Measurements from ENCODE around the gene TPST2.

TPST2 gene

GRCh38 chr22:26579331-26579886, 10.5 kb downstream of the TPST2 start:
- peak; percentile 23 for DNase-seq

GRCh38 chr22:26577081-26577480, 12.9 kb downstream of the TPST2 start:
- no peak for DNase-seq

DNA sequence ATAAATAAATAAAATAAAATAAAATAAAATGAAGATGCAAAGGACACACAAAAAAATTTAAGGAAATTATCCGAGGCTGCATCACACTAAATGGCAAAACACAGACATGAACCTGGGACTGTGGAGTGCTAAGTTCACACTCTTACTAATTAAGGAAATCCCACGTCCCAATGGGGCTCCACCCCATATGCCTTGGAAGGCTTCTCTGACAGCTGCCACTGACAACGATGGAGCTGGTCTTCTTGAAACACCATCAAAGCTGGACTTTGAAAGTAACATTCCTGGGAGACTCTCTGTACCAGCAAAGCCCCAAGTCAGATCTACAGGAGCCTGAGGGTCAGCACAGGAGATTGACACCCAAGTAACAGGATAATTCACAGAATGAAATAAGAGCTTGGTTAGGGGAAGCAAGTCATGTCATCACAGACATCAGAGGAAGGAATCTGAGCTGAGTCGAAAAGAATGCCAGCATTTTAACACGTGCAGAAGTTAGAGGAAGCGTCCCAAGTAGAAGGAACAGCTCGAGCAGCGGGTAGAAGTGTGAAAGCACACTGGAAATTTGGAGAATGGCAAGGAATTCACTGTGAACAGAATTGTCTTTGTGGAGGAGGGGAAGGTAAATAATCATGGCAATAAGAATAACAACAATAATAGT, 13.8 kb downstream of the TPST2 start:
- peak; percentile 63 for DNase-seq

DNA sequence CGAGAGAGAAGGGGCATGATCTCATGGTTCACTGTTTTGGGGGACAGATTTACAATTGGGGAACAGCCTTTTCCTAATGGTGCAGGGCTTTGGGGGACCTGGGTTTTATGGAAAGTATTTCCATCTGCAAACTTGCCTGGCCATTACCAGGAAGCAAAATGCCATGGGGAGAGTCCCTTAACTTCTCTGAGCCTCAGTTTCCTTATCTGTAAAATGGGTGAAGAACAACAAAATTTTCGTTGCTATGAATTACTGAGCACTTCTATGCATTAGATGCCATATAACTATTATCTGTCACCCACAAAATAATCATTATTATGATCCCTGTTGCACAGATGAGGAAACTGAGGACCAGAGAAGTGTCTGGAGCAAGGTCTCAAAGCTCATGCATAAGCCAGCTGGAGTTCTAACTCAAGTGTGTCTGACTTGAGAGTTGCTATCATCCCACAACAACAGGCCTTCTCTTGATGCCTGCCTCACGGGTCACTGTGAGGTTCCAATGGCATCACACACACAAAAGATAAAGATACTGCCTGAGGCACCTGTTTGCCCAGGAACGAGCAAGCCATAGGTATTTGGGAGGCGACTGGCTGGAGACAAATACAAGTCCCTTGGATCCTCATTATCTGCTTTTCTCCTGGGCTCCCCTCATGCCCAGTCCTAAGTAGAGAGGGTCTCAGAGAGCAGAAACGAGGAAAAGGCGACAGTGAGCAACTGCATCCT, 15.8 kb downstream of the TPST2 start:
- DNase-seq, result no peak

- DNase-seq, result peak; percentile 89
These were observed 16.8 kb downstream of the TPST2 start for GRCh38 chr22:26573026-26573662.

DNA sequence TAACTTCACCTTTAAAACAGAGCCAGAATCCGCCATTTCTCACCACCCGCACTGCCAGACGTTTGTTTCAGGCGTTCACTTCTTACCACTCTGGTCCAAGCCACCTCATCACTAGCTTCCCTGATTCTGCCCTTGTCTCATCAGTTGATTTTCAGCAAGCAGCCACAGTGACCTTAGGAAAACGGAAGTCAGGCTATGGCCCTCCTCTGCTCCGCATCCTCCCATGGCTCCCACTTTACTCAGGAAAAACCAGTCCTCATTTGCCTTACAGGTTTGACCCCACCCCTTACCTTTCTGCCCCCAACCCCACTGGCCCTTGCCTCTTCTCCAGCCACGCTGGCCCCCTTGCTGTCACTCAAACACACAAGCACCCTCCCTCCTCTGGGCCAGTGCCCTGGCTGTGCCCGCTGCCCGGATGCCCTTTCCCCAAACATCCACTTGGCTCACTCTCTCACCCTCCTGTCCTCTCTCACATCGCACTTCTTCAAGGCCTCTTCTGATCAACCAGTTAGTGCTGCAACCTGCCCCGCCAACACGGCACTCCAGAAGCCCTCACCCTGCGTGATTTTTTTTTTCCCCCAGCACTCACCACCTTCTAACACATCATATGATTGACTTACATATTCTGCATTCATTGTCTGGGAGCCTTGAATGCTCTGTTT, 18.9 kb downstream of the TPST2 start:
- DNase-seq, result no peak

GRCh38 chr22:26570115-26570514, 19.8 kb downstream of the TPST2 start:
- DNase-seq, result no peak

DNA sequence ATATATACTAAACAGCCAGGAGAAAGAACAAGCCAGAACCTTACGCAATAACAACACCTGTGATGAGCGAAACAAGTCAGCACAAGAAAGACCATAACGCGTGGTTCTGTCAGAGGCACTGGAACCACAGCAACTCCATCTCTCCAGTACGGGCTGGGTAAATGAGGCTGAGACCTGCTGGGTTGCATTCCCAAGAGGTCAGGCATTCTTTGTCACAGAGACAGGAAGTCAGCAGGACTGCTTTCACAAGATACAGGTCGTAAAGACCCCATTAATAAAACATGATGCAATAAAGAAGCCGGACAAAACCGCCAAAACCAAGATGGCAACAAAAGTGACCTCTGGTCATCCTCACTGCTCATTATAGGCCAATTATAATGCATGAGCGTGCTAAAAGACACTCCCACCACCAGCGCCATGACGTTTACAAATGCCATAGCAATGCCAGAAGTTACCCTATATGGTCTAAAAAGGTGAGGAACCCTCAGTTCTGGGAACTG, 21.7 kb downstream of the TPST2 start:
- DNase-seq, result no peak

DNA sequence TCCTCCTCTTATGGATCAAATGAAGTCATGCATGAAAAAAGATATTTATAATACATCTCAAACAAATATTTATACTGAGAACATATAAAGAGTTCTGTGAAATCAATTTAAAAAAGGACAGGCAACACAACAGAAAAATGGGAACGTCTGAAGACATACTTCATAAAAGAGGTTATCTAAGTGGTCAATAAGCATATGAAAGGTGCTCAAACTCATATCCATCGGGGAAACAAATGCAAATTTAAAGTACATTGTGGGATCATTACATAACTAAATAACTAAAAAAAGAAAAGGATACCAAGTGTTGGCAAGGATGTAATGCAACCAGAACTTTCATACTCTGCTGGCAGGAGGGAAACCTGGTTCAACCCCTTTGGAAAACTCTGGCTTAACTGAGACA, 22.3 kb downstream of the TPST2 start:
- DNase-seq, result no peak

- no peak for DNase-seq
These were observed 22.9 kb downstream of the TPST2 start for GRCh38 chr22:26566994-26567393.

DNA sequence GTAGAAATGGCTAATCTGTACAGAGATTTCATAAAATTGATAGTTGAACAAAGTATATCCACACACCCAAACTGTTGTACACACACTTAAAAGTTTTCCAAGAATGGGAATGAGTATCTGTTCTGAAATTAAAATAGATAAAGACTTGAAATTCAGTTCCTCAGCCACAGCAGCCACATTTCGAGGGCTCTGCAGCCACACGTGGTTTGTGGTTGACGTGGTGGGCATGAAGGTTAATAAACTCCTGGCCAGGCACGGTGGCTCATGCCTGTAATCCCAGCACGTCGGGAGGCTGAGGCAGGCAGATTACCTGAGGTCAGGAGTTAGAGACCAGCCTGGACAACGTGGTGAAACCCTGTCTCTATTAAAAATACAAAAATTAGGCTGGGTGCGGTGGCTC, 24.0 kb downstream of the TPST2 start:
- DNase-seq, result no peak

- DNase-seq, result no peak
These were observed 24.8 kb downstream of the TPST2 start for GRCh38 chr22:26565181-26565580.

DNA sequence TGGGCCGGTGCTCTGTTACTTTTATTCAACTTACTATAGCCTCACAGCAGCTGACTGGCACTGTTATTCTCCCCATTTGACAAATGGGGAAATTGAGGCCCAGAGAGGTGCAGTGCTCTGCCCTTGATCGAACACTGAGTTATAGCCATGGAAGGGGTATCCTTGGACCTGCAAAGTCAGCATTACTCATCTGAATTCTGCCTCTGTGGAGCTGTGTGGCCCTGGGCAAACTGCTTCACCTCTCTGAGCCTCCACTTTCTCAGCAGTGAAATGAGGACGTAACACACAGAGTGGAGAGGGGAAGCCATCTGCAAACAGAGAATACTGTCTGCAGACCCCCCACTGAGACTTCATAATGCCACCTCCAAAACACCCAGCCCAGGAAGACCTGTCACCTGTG, 25.3 kb downstream of the TPST2 start:
- no peak for DNase-seq

GRCh38 chr22:26564181-26564580, 25.8 kb downstream of the TPST2 start:
- no peak for DNase-seq

DNA sequence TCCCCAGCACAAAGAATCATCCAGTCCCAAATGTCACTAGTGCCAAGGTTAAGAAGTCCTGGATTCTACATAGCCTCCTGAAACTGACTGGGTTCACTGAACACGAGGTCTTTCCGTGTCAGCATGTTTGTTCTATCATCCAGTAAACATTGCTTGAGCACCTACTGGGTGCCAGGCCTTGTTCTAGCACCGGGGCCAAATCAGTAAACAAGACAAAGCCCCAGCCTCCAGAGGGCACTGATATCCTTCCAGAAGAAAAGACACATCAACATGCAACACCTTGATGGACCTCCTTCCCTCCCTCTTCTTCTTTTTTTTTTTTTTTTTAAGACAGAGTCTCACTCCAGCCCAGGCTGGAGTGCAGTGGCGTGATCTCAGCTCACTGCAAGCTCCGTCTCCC, 26.9 kb downstream of the TPST2 start:
- no peak for DNase-seq

DNA sequence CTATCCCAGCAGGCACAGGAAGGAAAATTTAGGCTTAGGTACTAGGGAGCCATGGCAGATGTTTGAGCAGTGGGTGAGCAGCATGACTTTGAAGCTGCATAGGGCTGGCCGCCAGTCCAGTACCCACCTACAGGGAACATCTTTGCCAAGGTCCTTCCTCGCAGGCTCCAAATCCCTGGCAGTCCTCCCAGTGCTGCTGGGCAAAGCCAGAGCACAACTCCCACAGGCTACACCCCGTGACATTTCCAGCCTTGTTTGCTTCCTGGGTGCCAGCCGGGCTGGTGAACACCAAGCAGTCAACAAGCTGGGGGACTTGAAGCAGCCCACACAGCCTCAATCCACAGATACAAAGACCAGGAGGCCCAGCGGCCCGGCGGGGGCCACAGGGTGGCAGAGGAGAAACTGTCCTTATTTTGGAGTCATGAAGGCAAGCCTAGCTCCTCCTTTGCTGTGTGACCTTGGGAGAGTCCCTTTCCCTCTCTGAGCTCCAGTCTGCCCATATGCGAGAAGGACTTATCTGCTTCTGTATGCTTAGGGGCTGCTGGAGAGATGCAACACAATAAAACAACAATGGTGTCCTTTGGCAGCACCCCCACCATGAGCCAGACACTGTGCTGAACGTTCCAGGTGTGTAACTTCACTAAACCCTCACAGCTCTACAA, 28.0 kb downstream of the TPST2 start:
- DNase-seq, result no peak

DNA sequence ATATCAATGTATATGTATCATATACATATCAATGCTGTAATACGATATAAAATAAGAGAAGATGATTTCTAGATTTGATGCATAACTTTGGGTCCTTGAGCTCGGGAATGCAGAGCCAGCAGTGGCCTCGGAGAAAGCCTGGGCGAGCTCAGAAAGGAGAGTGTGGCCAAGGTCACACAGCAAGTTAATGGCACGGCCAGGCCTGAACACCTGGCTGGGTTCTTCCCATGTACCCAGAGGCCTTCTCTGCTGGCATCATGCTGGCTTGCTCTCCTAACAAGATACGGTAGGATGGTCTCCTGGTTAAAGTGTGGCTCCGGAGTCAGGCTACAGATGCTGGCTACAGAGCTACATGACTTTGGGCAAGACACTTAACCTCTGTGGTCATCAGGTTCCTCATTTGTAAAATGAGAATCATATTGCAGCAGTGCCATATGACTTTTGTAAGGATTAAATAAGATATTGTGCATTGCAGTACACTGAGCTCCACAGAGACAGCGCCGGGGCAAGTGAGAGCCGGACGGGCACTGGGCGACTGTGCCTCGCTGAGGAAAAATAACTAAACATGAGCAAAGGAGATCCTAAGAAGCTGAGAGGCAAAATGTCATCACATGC, 29.9 kb downstream of the TPST2 start:
- DNase-seq, result peak; percentile 31

GRCh38 chr22:26558248-26558895, 31.6 kb downstream of the TPST2 start:
- DNase-seq, result no peak

- DNase-seq, result no peak
These were observed 33.0 kb downstream of the TPST2 start for GRCh38 chr22:26556904-26557303.

DNA sequence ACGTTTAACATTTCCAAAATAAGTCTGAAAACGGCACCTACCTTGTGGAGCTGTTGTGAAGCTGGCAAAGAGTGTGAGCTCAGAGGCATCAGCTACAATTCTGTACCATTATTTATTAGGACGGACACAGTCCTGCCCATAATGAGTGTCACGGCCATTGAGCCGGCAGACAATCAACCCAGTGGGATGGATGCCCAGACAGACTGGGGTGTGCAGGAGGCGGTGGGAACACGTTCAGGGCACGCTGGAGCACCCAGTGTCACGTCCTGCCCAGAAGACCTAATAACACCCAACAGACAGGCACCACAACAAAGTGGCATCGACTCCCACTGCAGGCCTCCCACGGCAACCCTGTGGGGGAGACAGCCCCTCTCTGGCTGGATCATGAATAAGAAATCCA, 34.5 kb downstream of the TPST2 start:
- DNase-seq, result no peak

GRCh38 chr22:26554956-26555355, 35.0 kb downstream of the TPST2 start:
- DNase-seq, result no peak
